Endodermal cell (in vitro differentiated cells): ENCODE measurements around the gene MACROD1. TPM values are rescaled to one million over a fixed set of nuclear protein-coding genes. Genes with fewer than 3 reads are reported as not detected.

Experiments used
- DNase-seq: peaks from one replicate; pipeline ENCODE4 v3.0.0-alpha.2; 2017
- H3K27ac ChIP-seq: 2 replicates; pipeline ENCODE4 v1.5.1; 2013; ENCODE audit warnings: mild to moderate bottlenecking, low read depth, low read length, moderate library complexity
- H3K27me3 ChIP-seq: 2 replicates; pipeline ENCODE4 v1.6.1; 2013; ENCODE audit warnings: mild to moderate bottlenecking, low read length, moderate library complexity; ENCODE audit not compliant: insufficient read depth, control insufficient read depth, poor library complexity, severe bottlenecking
- H3K36me3 ChIP-seq: 2 replicates; pipeline ENCODE4 v1.7.0; 2013; ENCODE audit warnings: mild to moderate bottlenecking, low read length, moderate library complexity; ENCODE audit not compliant: control insufficient read depth, insufficient read depth
- H3K4me1 ChIP-seq: one replicate; pipeline ENCODE4 v1.7.0; 2013; ENCODE audit warnings: low read length; ENCODE audit not compliant: control insufficient read depth, insufficient read depth
- H3K4me3 ChIP-seq: 2 replicates; pipeline ENCODE4 v1.5.1; 2013; ENCODE audit warnings: mild to moderate bottlenecking, low read length, moderate library complexity
- H3K9ac ChIP-seq: 2 replicates; pipeline ENCODE4 v1.6.1; 2013; ENCODE audit warnings: mild to moderate bottlenecking, low read length, moderate library complexity; ENCODE audit not compliant: poor library complexity, severe bottlenecking; ENCODE audit errors: extremely low read depth
- H3K9me3 ChIP-seq: 2 replicates; pipeline ENCODE4 v1.6.1; 2013; ENCODE audit warnings: mild to moderate bottlenecking, low read length, moderate library complexity; ENCODE audit not compliant: control insufficient read depth
- H3K27ac Mint-ChIP-seq: 2 replicates; pipeline ENCODE4 v1.8.0; 2020; ENCODE audit warnings: mixed read lengths
- H3K27me3 Mint-ChIP-seq: 2 replicates; pipeline ENCODE4 v1.8.0; 2021; ENCODE audit warnings: mild to moderate bottlenecking, mixed read lengths; ENCODE audit not compliant: insufficient read depth
- H3K36me3 Mint-ChIP-seq: 2 replicates; pipeline ENCODE4 v1.8.0; 2020; ENCODE audit warnings: low read depth, mixed read lengths
- H3K4me1 Mint-ChIP-seq: 2 replicates; pipeline ENCODE4 v1.8.0; 2020; ENCODE audit warnings: mixed read lengths
- H3K4me3 Mint-ChIP-seq: 2 replicates; pipeline ENCODE4 v1.8.0; 2020; ENCODE audit warnings: mild to moderate bottlenecking, moderate library complexity, mixed read lengths
- H3K9me3 Mint-ChIP-seq: 2 replicates; pipeline ENCODE4 v1.8.0; 2020; ENCODE audit warnings: mild to moderate bottlenecking, mixed read lengths
- WGBS, 2 experiments: methylation state at CpG; one replicate each; pipeline versions ENCODE4 v1.1.5 to v1.1.7; 2013; ENCODE audit warnings: missing lambda C conversion rate in 2 of 2, mixed read lengths in 1 of 2; ENCODE audit not compliant: insufficient coverage in 1 of 2, insufficient read length in 1 of 2; 5-methylcytosine and 5-hydroxymethylcytosine counted together
- total RNA-seq, 2 donors: library from RNA; stranded (reverse); fragmentation: NEBNext Ultra II Directional in 1 of 2; extraction: Animal tissue kit (Norgen Biotek cat#: 25700) in 1 of 2; gene quantifications; 2 replicates in 1 of 2; 3 replicates in 1 of 2; pipeline ENCODE4 v1.2.1, GENCODE V29; 2021
- TF ChIP-seq, protein P1 (sequence below): fragments of 200-600 bp; sonication (generic); conservative IDR thresholded peaks from 2 replicates; pipeline ENCODE4 v1.5.0; 2021; ENCODE audit warnings: antibody characterized with exemption, mild to moderate bottlenecking

The MACROD1 gene
- total RNA-seq, 2 donors from 2014 or later = 23.0 to 41.9 TPM

DNA sequence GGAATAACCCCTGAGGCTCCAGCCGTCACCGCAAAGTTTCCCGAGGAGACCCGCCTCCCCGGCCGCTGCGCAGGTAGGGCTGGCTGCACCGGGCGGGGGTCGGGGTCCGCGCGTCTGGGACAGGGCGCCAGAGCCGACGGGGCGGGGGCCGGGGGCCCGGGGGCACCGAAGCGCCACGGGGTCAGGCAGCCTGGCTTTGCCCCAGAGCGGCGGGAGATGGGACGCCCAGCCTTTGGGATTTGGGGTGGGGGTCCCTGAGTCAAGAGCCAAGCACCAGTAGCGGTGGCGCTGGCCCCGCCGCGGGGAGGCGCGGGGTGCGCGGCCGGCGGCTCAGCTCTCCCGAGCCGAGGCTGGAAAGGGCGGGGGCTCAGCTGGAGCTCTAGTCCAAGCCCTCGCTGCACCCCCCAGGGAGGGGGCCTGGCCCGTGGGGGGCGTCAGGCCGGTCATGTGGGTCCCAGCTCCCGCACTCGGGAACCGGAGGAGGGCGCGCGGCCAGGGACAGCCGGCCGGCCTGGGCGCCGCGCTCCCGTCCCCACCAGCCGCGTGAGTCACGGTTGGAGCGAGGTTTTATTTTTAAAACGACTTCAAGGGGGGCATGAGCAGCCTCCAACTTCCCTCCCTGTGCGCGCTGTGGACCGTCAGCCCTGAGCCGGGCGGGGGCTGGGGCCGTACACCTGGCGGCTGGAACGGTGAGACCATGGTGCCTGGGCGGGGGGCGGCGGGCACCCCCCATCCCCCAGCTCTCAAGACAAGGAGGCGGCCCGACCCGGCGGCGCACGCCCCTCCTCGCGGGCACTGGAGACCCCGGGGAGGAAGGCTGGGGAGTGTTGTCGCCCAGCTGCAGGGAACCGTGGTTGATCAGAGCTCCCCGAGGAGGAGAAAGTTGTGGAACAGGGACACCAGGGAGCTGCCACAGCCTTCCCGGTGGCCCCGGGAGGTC, 129.6 kb downstream of the MACROD1 start:
- Mint-ChIP-seq H3K4me1 (peaks cover 6% of the 10 kb centered on the region), H3K4me3 (peak overlapping the region; percentile 19), H3K9me3 (no peaks in the 10 kb centered on the region), H3K36me3 (no peaks in the 10 kb centered on the region), H3K27me3 (peaks cover 90% of the 10 kb centered on the region), H3K27ac (no peak overlapping the region)
- Histone ChIP-seq H3K9ac (no peak overlapping the region), H3K36me3 (no peaks in the 10 kb centered on the region), H3K4me3 (peak overlapping the region; percentile 60), H3K4me1 (no peaks in the 10 kb centered on the region), H3K27me3 (peaks cover 80% of the 10 kb centered on the region), H3K9me3 (no peaks in the 10 kb centered on the region), H3K27ac (no peak overlapping the region)
- TF ChIP-seq, protein P1, sequence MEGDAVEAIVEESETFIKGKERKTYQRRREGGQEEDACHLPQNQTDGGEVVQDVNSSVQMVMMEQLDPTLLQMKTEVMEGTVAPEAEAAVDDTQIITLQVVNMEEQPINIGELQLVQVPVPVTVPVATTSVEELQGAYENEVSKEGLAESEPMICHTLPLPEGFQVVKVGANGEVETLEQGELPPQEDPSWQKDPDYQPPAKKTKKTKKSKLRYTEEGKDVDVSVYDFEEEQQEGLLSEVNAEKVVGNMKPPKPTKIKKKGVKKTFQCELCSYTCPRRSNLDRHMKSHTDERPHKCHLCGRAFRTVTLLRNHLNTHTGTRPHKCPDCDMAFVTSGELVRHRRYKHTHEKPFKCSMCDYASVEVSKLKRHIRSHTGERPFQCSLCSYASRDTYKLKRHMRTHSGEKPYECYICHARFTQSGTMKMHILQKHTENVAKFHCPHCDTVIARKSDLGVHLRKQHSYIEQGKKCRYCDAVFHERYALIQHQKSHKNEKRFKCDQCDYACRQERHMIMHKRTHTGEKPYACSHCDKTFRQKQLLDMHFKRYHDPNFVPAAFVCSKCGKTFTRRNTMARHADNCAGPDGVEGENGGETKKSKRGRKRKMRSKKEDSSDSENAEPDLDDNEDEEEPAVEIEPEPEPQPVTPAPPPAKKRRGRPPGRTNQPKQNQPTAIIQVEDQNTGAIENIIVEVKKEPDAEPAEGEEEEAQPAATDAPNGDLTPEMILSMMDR = peak; percentile 13
- 2 to 5% methylated on average over 13 to 84 of the region's 85 CpGs for WGBS, 2 experiments
- DNase-seq = peak; percentile 68

DNA sequence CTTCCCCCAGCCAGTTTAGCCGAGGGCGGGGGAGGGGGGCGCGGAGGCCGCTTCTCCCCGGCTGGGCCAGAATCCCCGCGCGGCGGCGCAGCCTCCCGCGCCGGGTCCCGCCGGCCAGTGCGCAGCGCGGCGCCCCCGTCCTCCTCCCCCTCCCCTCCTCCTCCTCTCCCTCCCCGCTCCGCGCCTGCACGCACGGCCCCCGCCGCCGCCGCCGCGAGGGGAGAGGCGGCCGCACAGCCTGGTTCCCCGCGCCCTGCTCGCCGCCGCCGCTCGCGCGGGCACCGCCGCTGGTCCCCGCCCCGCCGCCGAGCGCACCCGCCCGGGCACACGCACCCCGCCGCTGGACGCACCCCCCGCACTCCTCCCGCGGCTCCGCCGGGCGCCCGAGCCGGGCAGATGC, 130.3 kb downstream of the MACROD1 start, which contains the start of gene FLRT1:
TSS of gene FLRT1 (plus strand) at position 356 of the 400 bp plus-strand sequence. CDS start 80,337 bp downstream, outside the sequence.
- Histone ChIP-seq H3K36me3 (no peaks in the 10 kb centered on the region), H3K27me3 (peaks cover 80% of the 10 kb centered on the region), H3K4me1 (no peaks in the 10 kb centered on the region), H3K9me3 (no peaks in the 10 kb centered on the region), H3K9ac (no peak within 1 kb of the TSS), H3K27ac (no peak within 1 kb of the TSS), H3K4me3 (peak within 1 kb of the TSS; percentile 60)
- TF ChIP-seq, protein P1 = no peak
- Mint-ChIP-seq H3K4me1 (peaks cover 2% of the 10 kb centered on the region), H3K27ac (no peak within 1 kb of the TSS), H3K9me3 (no peaks in the 10 kb centered on the region), H3K4me3 (peak within 1 kb of the TSS; percentile 52), H3K27me3 (peaks cover 92% of the 10 kb centered on the region), H3K36me3 (no peaks in the 10 kb centered on the region)
- no peak for DNase-seq
- 0% methylated on average over 1 to 47 of the region's 64 CpGs for WGBS, 2 experiments

DNA sequence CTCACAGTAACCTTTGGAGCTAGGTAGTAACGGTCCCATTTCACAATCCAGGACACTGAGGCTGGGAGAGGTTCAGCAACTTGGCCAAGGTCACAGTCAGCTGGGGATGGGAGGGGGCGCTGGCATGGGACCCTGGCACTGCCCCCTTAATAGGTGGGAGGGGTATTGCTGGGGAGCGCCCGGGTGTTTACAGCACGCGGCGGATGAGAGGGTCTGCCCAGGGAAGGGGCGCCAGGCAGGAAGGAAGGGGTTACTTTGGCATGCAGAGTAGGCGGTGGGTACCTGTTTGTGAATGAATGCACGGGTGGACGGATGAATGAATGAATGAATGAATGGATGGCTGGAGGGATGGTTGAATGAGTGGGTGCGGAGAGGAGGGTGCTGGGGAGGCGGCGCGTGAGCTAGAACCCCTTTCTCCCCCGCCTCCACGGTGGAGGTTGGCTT, 130.8 kb downstream of the MACROD1 start:
- no peak overlapping the region for H3K27ac Mint-ChIP-seq
- peaks cover 92% of the 10 kb centered on the region for H3K27me3 Mint-ChIP-seq
- TF ChIP-seq, protein P1 = no peak
- H3K4me1 Mint-ChIP-seq = peaks cover 2% of the 10 kb centered on the region
- no peaks in the 10 kb centered on the region for H3K9me3 Mint-ChIP-seq
- Histone ChIP-seq H3K27me3 (peaks cover 76% of the 10 kb centered on the region), H3K27ac (no peak overlapping the region), H3K36me3 (no peaks in the 10 kb centered on the region), H3K4me3 (no peak overlapping the region), H3K9me3 (no peaks in the 10 kb centered on the region), H3K9ac (no peak overlapping the region), H3K4me1 (no peaks in the 10 kb centered on the region)
- whole genome bisulfite sequencing, 2 experiments = 51 to 56% methylated on average over 5 to 14 of the region's 17 CpGs
- H3K36me3 Mint-ChIP-seq = no peaks in the 10 kb centered on the region
- no peak for DNase-seq
- H3K4me3 Mint-ChIP-seq = peak overlapping the region; percentile 52
